ENCODE results near the gene CDK5RAP2.

The CDK5RAP2 gene

DNA sequence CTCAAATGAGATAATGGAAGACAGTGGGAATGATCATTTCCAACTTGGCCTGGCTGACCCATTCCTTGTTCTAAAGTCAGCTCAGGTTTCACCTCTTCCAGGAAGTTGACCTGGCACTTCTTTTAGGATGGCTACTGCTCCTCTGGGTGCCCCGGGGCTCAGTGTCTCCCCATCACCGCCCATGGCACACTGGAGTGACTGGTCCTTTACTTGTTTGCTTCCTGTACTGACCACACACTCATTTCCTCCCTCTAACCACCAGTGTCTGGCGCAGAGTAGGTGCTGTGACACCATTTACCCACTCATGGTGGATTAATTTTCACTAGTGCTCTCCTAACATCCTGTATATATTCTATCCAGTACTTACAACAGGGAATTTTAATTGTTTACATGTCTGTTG, 183.5 kb downstream of the CDK5RAP2 start:
- no peak for DNase-seq

DNA sequence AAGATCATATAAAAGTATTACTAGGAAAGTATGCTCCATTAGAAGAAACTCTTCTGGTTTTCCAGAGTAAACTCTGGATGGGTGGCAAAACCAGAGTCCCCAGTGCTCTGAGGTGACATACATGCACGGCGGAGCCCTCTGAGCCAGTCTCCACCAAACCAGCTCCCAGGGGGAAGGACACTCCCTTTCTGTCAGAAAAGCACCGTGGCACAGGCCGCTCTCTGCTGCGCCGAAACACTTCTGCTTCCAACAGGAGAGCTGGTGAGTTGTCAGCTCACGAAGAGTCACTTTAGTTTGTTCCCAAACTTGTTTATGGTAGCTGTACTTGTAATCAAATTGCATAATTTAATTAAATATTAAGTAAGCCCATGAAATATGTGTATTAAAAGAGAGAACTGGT, 184.6 kb downstream of the CDK5RAP2 start:
- DNase-seq = no peak

GRCh38 chr9:120394058-120394669, 185.8 kb downstream of the CDK5RAP2 start:
- no peak for DNase-seq

DNA sequence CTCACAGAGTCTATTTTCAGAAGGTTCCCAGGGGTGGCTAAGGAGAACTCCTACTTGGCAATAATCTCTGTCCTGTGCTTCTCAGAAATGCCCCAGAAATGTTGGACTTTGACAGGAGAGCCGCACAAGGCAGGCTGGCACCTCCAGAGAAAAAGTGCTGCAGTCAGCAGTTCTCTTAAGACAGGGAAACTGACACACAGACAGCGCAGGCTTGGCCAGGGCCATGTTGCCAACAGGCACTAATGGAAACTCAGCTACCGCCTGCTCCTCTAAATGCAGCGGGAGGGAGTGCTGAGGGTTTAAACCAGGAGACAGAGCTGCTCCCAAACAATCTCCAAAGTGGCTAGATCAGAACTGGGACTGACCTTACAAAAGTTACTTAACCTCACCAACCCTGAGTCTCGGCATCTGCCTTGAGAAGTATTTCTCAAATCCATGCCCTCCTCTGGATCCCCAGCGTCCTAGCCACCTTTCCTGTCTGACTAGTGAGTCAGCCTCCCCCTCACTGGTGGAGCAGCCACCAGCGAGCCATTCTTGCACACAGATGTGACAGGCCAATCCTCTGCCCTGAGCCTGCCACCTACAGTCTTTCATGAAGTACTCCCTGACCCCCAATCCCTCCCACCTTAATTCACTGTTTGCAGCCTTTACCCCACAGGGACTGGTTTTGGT, 186.4 kb downstream of the CDK5RAP2 start:
- DNase-seq = no peak

GRCh38 chr9:120392711-120393110, 187.3 kb downstream of the CDK5RAP2 start:
- no peak for DNase-seq

- no peak for DNase-seq
Observed at GRCh38 chr9:120392245-120392644, 187.7 kb downstream of the CDK5RAP2 start.

DNA sequence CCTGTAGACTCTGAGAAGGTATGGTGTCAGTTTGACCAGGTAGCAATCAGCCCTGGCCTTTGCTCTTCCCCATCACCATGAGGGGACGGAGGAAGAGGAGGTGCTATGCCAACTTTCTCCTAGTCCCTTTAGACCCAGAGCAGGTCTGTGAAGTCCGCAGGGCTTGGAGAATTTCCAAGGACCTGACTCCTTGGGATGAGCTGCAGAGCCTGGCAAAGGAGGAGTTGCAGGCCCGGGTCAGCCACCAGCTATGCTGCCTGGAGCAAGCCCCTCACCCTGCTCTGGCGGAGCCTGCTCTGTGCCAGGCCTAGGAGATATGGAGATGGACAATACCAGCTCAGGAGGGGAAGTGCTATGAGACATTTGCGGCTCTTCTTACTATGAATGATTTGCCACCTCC, 188.3 kb downstream of the CDK5RAP2 start:
- DNase-seq = no peak

GRCh38 chr9:120390637-120391190, 189.3 kb downstream of the CDK5RAP2 start:
- DNase-seq = no peak

- no peak for DNase-seq
Observed at GRCh38 chr9:120389867-120390266, 190.1 kb downstream of the CDK5RAP2 start.

DNA sequence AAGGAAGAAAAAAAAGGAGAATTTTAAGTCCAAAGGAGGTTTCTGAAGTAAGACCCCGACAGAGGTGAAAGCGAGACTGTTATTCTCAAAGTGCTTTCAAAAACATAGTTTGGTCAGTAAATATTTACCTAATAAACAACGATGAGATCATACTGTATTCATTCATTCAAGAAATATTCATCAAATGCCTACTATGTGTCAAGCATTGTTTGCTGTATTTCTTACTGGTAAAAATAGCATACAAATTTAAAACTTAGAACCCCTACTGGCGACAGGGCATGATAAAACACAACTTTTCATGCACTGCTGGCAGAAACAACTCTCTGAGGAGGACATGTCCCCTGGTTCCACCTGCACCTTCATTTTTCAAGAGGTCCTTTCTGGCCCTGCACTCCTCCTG, 190.7 kb downstream of the CDK5RAP2 start:
- DNase-seq = no peak

- DNase-seq = no peak
Observed at GRCh38 chr9:120388003-120388855, 191.7 kb downstream of the CDK5RAP2 start.

DNA sequence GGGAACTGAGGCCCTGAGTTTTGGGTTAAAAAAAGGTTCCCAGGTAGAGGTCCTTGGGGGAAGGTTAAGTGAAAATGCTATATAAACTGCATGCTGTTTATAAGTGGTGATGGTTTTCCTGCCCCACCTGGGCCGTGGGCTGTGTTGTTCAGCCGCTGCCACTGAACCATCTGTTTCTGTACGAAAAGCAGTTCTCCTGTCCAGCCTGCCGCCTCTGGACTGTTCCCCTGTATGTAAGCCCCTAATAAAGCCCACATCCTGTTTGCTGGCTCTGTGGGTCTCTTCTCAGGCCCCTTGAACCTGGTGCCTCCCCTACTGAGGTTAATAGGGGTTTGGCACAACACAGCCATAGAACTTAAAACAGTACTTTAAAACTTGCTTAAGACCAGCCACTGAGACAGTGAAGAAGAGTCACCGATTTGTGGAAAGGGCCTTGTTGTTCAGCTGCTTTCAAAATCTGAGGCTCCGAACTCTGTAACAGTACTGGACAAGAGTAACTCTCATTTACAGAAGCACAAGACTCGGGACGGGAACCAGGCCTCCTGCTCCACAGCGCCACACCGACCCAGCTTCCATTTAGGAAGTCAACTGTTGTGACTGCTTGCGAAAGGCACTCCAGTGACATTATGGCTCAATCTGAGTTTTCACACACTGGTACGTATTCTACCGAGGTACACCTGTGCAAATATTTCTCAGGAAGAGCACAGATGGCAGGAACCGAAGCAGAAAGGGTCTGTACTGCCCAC, 192.5 kb downstream of the CDK5RAP2 start:
- DNase-seq = no peak

DNA sequence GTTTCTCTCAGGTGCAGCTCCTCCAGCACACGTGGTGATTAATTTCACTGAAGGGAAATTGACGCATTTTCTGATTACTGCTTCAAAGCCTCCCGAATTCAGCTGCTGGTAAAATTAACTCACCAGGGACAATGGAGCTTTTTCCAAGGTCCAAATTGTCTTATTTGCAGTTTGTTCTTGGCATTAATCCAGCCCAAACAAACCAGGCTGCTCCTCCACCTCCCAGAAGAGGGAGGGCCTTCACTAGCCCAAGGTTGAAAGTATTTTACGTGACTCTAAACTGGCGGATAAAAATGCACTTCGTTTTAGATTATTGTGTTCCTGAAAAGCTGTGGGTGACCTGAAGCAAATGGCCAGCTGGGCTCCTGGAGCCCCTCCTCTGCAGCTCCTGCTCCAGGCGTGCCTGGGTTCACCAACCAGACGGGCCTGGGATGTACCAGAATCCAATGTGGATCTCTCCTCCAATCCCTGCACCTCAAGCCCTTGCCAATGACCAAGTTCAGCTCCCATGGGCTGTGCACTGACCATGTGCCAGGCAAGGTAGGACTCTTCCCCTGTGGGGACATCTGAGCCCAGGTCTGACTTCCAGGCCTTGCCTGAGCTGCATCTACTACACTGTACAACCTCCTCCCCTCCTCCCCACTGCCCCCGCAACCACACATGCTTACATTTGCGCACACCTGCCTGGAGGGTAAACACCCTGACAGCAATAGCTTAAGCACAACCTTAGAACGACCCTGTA, 193.4 kb downstream of the CDK5RAP2 start:
- no peak for DNase-seq

- no peak for DNase-seq
Observed at GRCh38 chr9:120385606-120386389, 194.2 kb downstream of the CDK5RAP2 start.

DNA sequence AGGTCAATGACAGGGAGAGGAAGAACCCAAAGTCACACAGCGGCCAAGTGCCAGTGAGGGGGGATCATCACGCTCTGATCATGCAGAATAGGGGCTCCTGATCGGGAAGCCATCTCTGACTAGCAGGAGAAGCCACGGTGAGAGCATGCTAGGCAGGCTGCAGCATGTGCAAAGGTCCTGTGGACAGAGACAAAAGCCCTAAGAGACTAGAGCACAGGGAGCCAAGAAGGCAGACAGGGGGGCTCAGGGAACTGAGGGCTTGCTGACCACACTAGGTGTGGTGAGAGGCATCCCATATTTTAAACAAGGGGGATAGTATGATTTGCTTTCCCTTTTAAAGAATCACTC, 195.1 kb downstream of the CDK5RAP2 start:
- no peak for DNase-seq

GRCh38 chr9:120383999-120384924, 195.7 kb downstream of the CDK5RAP2 start:
- DNase-seq = no peak

DNA sequence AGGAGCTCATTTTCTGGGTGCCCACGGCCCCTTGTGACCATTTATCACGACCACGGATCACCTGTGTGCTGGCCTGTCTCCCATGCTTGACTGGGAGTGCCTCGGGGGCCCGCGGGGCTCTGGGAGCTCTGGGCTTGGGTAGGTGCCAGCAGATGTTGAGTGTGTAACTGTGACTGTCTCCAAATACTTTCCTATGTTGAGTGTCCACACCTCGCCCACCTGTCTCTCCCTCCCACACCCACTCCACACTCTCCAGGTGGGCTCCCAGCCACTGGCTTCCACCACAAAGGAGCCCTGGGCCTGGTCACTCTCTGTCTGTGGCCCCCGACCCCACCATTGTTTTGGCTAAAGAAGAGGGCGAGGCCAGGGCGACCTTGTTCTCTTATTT, 196.4 kb downstream of the CDK5RAP2 start:
- DNase-seq = no peak

DNA sequence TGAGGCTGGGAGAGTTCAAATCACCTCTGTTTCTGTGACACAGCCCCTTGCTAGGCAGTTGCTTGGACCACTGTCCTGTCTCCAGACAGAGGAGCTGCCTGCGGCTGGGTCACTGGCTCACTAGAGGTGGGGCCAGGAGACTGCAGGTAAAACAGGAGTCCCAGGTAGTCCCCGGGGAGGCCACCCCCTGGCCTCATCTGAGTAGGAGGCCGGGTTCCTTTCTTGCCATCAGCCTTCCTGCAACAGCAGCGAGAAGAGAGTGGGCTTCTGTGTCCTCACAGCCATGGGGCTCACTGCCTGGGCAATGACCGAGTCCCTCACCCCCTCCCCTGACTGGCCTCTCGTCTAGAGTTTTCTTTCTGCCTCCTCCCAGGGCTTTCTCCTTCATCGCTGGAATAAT, 197.5 kb downstream of the CDK5RAP2 start:
- DNase-seq = no peak

DNA sequence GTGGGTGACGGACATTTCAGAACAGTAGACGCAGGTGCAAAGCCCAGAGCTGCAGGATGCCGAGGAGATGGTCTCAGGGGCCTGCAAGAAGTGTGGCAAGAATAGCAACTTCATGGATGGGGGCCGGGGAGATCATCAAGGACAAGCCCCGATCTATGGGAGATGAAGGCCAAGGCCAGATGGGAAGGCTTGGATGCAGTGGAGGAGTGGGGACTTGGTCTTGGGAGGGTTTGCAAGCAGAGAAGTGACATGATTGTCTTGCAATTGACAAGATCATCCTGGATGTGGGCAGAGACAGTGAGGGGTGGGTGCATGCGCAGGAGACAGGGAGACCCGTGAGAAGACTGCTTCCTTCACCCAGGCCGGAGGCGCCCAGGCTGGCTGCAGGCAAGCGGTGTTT, 198.1 kb downstream of the CDK5RAP2 start:
- DNase-seq = no peak

GRCh38 chr9:120379611-120380010, 200.4 kb downstream of the CDK5RAP2 start:
- DNase-seq = no peak

All from bone marrow (tissue), 2 donors.